ENCODE measurements around the gene CEP85. TPM values are rescaled to one million over a fixed set of nuclear protein-coding genes. Genes with fewer than 3 reads are reported as not detected.

The CEP85 gene
- total and polyA plus RNA-seq, 4 donors: 2.6 to 14.6 (median 5.3) TPM

DNA sequence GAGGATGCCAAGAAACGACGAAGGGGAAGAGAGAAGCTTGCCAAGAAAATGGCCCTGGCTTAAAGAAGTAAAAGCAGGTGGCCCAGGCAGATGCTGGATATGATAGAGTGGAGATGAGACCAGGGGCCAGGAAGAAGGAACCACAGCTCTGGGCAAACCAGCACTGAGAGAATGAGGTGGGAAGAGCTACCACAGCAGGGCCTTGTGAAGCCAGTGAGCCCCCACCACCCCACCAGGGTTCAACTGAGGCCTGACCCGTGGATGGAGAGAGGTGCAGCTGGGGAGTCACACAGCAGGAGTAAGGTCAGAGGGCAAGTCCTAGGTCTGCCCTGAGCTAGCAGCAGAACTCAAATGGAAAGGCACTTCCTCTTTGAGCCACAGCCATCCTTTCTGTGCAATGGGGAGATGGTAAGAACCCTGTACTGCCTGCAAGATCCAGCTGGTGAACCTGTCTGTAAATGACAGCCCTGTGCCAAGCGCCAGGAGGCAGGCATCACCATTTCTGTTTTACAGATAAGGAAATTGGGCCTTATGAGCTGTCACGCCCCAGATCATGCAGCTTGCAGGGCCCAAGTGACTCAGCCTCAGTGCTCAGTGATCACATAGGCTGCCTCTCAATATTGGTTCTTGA, 54.4 kb downstream of the CEP85 start:
- WGBS: 68% methylated on average over 5 of the region's 5 CpGs
- Histone ChIP-seq H3K27me3 (ENCODE audit: control insufficient read depth in 4 of 4, insufficient read depth in 4 of 4, low read length in 3 of 4) (no peaks in the 10 kb centered on the region), H3K9me3 (ENCODE audit: control insufficient read depth in 4 of 4, low read length in 3 of 4) (no peaks in the 10 kb centered on the region), H3K4me3 (ENCODE audit: low read depth in 1 of 3, low read length in 3 of 3) (no peak overlapping the region), H3K27ac (ENCODE audit: low read depth in 1 of 2, low read length in 2 of 2) (peak overlapping the region; percentile 43 to 71), H3K9ac (ENCODE audit: low read depth in 1 of 2, low read length in 2 of 2) (no peak overlapping the region), H3K36me3 (ENCODE audit: control insufficient read depth in 4 of 4, insufficient read depth in 3 of 4, low read depth in 1 of 4, low read length in 3 of 4) (no peaks in the 10 kb centered on the region), H3K4me1 (ENCODE audit: control insufficient read depth in 4 of 4, insufficient read depth in 4 of 4, low read length in 3 of 4) (peaks cover 0 to 5% (median 0%) of the 10 kb centered on the region in 4 donors)
- TF ChIP-seq JUND (IDR thresholded peaks at IDR 0.05) (no peak), NR2F2 (IDR thresholded peaks at IDR 0.05) (no peak), HNF4G (IDR thresholded peaks at IDR 0.05) (no peak), SP1 (IDR thresholded peaks at IDR 0.05) (no peak), HNF4A (conservative IDR thresholded peaks at IDR 0.05) (no peak), FOXA2 (IDR thresholded peaks at IDR 0.05) (no peak), CTCF (IDR thresholded peaks at IDR 0.05; ENCODE audit: low read depth, low read length, missing input control) (no peak), EGR1 (IDR thresholded peaks at IDR 0.05; ENCODE audit: low read depth in 2 of 2) (no peak), GABPA (IDR thresholded peaks at IDR 0.05 in 1 of 2, conservative IDR thresholded peaks at IDR 0.05 in 1 of 2) (no peak), FOXA1 (IDR thresholded peaks at IDR 0.05) (no peak), ZBTB33 (IDR thresholded peaks at IDR 0.05) (no peak), YY1 (IDR thresholded peaks at IDR 0.05) (no peak), RXRA (IDR thresholded peaks at IDR 0.05) (no peak)
- DNase-seq (ENCODE audit: low spot score): no peak

DNA sequence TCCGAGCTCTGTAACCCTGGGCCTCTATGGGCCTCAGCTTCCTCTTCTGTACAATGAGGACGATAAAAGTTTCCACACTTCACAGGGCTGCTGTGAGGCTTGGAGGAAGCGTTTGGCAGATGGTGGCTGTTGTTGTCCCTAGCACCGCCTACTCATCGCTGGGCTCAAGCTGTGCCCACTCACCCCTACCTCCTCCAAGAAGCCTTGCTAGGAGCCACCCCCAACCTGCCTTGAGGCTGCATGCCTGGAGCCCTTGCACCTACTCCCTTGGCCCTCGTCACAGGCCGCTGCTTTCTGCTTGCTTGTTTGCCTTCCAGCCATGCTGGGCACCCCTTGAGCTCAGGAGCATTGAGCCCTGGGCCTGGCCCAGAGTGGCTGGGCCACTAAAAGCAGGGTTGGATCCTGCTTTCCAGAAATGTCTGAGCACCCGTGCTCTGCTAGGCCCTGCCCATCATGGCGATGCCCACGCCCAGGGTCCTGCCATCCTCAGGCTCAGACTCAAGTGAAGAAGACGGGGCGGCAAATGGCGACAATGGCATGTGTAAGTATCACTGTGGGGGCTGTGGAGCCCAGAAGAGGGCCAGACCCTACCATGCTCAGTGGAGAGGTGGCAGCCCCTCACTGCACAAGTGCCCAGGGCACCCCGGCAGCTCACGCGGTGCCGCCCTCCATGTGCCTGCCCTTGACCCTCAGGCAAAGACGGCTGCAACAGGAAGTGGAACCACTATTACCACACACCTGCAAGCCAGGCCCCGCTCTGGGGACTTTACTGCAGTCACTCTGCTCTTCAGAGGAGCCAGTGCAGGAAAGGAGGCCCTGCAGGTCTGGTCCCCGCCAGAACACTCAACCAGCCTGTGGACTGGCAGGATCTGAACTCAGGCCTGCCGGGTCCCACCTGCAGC, 55.4 kb downstream of the CEP85 start:
- H3K4me1 ChIP-seq (ENCODE audit: control insufficient read depth in 4 of 4, insufficient read depth in 4 of 4, low read length in 3 of 4): peaks cover 0 to 3% (median 0%) of the 10 kb centered on the region in 4 donors
- H3K36me3 ChIP-seq (ENCODE audit: control insufficient read depth in 4 of 4, insufficient read depth in 3 of 4, low read depth in 1 of 4, low read length in 3 of 4): no peaks in the 10 kb centered on the region
- H3K9me3 ChIP-seq (ENCODE audit: control insufficient read depth in 4 of 4, low read length in 3 of 4): no peaks in the 10 kb centered on the region
- H3K27ac ChIP-seq (ENCODE audit: low read depth in 1 of 2, low read length in 2 of 2): peak overlapping the region; percentile 43 to 71
- no peak overlapping the region for H3K9ac ChIP-seq (ENCODE audit: low read depth in 1 of 2, low read length in 2 of 2)
- H3K27me3 ChIP-seq (ENCODE audit: control insufficient read depth in 4 of 4, insufficient read depth in 4 of 4, low read length in 3 of 4): no peaks in the 10 kb centered on the region
- DNase-seq (ENCODE audit: low spot score): no peak
- no peak for TF ChIP-seq ATF3 (IDR thresholded peaks at IDR 0.05)
- no peak for TF ChIP-seq MAX (IDR thresholded peaks at IDR 0.05)
- TF ChIP-seq RXRA (IDR thresholded peaks at IDR 0.05): no peak
- no peak for TF ChIP-seq NR2F2 (IDR thresholded peaks at IDR 0.05)
- H3K4me3 ChIP-seq (ENCODE audit: low read depth in 1 of 3, low read length in 3 of 3): no peak overlapping the region
- 85% methylated on average over 21 of the region's 21 CpGs for WGBS
